ENCODE data around the gene PEX11A.

DNA sequence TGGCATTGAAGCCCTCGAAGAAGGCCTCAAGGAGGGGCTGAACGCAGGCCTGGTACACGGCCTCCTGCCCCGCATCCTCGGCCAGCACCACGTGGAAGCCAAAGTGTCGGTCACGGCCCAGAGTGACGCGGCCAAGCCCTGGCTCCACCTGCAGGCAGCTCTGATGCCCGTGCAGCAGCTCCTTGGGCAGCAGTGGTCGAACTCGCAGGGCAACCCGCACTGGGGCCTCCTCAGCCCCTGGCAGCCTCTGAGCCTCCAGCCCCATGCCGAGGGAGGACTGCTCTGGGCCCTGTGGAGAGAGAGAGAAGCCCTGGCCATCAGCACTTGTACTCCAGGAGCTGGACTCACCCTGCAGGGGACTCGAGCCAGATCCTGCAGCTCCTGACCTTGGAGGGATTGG, 37.9 kb downstream of the PEX11A start:
- TF ChIP-seq CTCF (IDR thresholded peaks at IDR 0.05; ENCODE audit: low read depth, low read length, poor library complexity, severe bottlenecking) (no peak), EZH2phosphoT487 (IDR thresholded peaks at IDR 0.05; ENCODE audit: borderline replicate concordance, low read length) (no peak)
